Hepatocyte (in vitro differentiated cells): Measurements from ENCODE around the gene HNRNPCL1.
"Not testable (repeated sequence)": the region's sequence is repeated elsewhere in the genome, so short reads cannot be mapped to it uniquely, and the experiment has no call there.

ENCODE experiments used
- CTCF ChIP-seq: fragments of 200-600 bp; sonication (generic); IDR thresholded peaks from 2 replicates; pipeline ENCODE4 v1.5.1; 2016; ENCODE audit warnings: antibody characterized with exemption, mild to moderate bottlenecking; ENCODE audit not compliant: poor library complexity
- EZH2 ChIP-seq: fragments of 200-600 bp; sonication (generic); IDR thresholded peaks from 2 replicates; pipeline ENCODE4 v1.6.1; 2016; ENCODE audit warnings: antibody characterized with exemption, mild to moderate bottlenecking, borderline replicate concordance

- TF ChIP-seq CTCF, EZH2: not testable (repeated sequence)
These were observed 8.3 kb upstream of the HNRNPCL1 start, which contains the start of gene PRAMEF2 for GRCh38 chr1:12856786-12857185.
